GM18873 (cell line): ENCODE data around the gene YY2.
"Not testable (repeated sequence)": the region's sequence is repeated elsewhere in the genome, so short reads cannot be mapped to it uniquely, and the experiment has no call there.

Experiments
- ATAC-seq: cut with Tn5 transposase; IDR thresholded peaks from one replicate; pipeline ENCODE4 v1.9.1; 2021; ENCODE audit warnings: mild to moderate bottlenecking, moderate library complexity, moderate number of reproducible peaks; ENCODE audit not compliant: unreplicated experiment, low FRiP score

Gene YY2

GRCh38 chrX:21873063-21873775, 17.4 kb downstream of the YY2 start:
- no peak for ATAC-seq

GRCh38 chrX:21874182-21874581, 18.4 kb downstream of the YY2 start:
- not testable (repeated sequence) for ATAC-seq

- ATAC-seq = no peak
Observed at GRCh38 chrX:21875013-21875412, 19.2 kb downstream of the YY2 start.

GRCh38 chrX:21881881-21882574, 26.2 kb downstream of the YY2 start:
- no peak for ATAC-seq

- ATAC-seq = no peak
Observed at GRCh38 chrX:21883258-21883657, 27.5 kb downstream of the YY2 start.

GRCh38 chrX:21885568-21885967, 29.8 kb downstream of the YY2 start:
- ATAC-seq = no peak

GRCh38 chrX:21905313-21905712, 49.5 kb downstream of the YY2 start:
- ATAC-seq = no peak

- no peak for ATAC-seq
Observed at GRCh38 chrX:21905953-21906352, 50.2 kb downstream of the YY2 start.

GRCh38 chrX:21907260-21907659, 51.5 kb downstream of the YY2 start:
- ATAC-seq = no peak
